Adipocyte (in vitro differentiated cells): ENCODE measurements around the gene CEP44.

ENCODE experiments used
- DNase-seq: peaks from one replicate; pipeline ENCODE4 v3.0.0-alpha.2; 2015; ENCODE audit warnings: low read depth
- H3K27me3 ChIP-seq: replicated peaks from 2 replicates; pipeline ENCODE4 v1.7.0; 2013; ENCODE audit warnings: mild to moderate bottlenecking, low read length, moderate library complexity; ENCODE audit not compliant: control insufficient read depth, insufficient read depth
- H3K36me3 ChIP-seq: 2 replicates; pipeline ENCODE4 v1.7.0; 2013; ENCODE audit warnings: low read length, mild to moderate bottlenecking, moderate library complexity; ENCODE audit not compliant: control insufficient read depth, insufficient read depth, severe bottlenecking
- H3K4me1 ChIP-seq: 2 replicates; pipeline ENCODE4 v1.7.0; 2013; ENCODE audit warnings: mild to moderate bottlenecking, low read length, moderate library complexity; ENCODE audit not compliant: control insufficient read depth, insufficient read depth
- H3K4me3 ChIP-seq: 2 replicates; pipeline ENCODE4 v1.7.0; 2013; ENCODE audit warnings: mild to moderate bottlenecking, low read length, moderate library complexity
- H3K9ac ChIP-seq: 2 replicates; pipeline ENCODE4 v1.7.0; 2013; ENCODE audit warnings: mild to moderate bottlenecking, low read length, moderate library complexity
- H3K9me3 ChIP-seq: 2 replicates; pipeline ENCODE4 v1.7.0; 2013; ENCODE audit warnings: mild to moderate bottlenecking, low read length, moderate library complexity; ENCODE audit not compliant: control insufficient read depth

CEP44 gene, protein sequence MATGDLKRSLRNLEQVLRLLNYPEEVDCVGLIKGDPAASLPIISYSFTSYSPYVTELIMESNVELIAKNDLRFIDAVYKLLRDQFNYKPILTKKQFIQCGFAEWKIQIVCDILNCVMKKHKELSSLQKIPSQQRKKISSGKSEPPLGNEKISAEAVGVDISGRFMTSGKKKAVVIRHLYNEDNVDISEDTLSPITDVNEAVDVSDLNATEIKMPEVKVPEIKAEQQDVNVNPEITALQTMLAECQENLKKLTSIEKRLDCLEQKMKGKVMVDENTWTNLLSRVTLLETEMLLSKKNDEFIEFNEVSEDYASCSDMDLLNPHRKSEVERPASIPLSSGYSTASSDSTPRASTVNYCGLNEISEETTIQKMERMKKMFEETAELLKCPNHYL

DNA sequence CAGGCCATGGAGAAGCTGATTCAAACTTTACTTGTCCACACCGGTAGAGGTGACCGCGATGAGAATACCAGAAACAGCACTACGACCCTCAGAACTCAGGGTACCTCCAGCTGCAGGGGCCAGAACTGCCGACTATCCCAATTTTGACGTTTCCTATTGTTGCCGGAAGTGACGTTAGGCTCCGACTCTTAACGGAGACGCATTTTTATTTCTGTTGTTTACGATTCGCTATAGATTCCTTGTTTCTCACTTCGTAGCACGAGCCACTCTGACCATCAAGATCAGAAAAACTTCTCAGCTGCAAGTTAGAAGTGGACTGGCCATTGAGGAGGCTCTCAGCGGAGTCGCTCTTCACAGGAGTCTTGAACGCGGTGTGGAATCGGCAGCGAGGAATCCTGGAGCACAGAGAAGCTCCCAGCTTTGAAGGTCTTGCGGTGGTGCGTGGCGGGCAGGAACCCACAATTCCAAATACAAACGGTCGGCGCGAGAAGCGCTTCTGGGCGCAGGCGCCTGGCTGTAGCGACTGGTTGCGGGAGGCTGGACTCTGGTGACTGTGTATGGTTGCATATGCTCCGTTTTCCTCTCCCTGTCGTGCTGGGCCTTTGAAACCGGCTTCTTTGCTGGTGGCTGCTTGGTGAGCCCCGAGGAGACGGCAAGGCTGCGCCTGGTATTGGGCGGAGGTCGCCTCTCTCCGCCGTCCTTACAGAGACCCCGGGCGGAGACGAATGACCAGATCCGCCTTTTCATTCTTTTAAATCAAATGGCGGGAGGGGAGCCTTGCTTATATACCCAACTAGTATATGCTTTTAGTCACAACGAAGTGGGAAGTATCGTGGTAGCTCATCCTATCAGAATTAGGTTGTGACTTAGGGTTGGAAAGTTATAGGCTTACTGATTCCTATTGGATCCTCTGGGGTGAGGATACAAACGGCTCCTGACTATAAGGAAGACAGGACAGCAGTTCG lies at the start of gene CEP44, which contains the start of gene FBXO8:
TSS of gene CEP44 (plus strand) at position 405 of the 965 bp plus-strand sequence. CDS start 15,211 bp downstream, outside the sequence.
TSS of gene FBXO8 (minus strand) at position 161 of the 965 bp plus-strand sequence. CDS start 20,575 bp downstream, outside the sequence.
- H3K4me1 ChIP-seq: peaks cover 27% of the 10 kb centered on the region
- peak; percentile 92 for DNase-seq

DNA sequence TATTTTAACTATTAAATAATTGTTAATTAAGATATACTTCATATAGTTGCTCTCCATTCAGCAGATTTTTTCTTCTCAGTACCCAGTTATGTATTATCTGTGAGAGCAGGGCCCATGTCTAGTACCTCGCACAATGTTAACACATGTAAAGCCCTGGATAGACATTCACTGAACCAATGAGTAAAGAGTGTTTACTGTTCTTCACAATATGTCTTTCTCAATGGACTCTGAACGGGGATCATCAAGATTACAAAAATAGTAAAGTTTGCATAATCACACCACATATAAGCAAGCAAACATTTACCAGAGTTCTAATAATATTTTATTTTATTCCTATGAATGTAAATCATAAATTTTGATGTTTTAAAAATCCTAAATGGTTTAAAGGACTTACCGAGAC lies 47.4 kb upstream of the CEP44 start:
- H3K4me1 ChIP-seq: peaks cover 9% of the 10 kb centered on the region
- no peaks in the 10 kb centered on the region for H3K27me3 ChIP-seq
- H3K9me3 ChIP-seq: no peaks in the 10 kb centered on the region
- H3K4me3 ChIP-seq: no peak overlapping the region
- no peak overlapping the region for H3K9ac ChIP-seq
- no peak for DNase-seq
- H3K36me3 ChIP-seq: peaks cover 27% of the 10 kb centered on the region

More for the DNA sequence above, at the start of gene CEP44, which contains the start of gene FBXO8:
- Histone ChIP-seq H3K9ac (peak within 1 kb of the TSS; percentile 99), H3K4me3 (peak within 1 kb of the TSS; percentile 97), H3K36me3 (no peaks in the 10 kb centered on the region), H3K9me3 (peaks cover 8% of the 10 kb centered on the region), H3K27me3 (no peaks in the 10 kb centered on the region)

DNA sequence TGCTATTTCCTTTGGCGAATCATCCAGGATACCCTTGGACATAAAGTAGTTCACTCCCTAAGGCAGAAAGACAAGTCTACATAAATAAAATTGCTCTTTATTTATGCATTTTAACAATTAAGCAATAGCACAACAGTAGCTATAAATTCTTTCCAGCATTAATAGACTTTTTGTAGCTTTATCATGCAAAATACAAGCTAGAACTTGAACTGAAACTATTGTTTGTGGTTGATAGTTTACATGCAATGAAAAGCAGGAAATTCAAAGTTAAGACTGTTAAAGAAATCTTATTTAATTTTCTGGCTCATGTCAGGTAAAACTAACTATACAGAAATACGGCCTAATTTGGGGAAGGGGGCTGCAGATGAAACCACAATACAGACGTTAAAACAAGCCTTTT lies 42.5 kb upstream of the CEP44 start:
- no peak overlapping the region for H3K4me3 ChIP-seq
- H3K9ac ChIP-seq: no peak overlapping the region
- H3K4me1 ChIP-seq: peaks cover 9% of the 10 kb centered on the region
- H3K27me3 ChIP-seq: no peaks in the 10 kb centered on the region
- H3K9me3 ChIP-seq: no peaks in the 10 kb centered on the region
- peaks cover 19% of the 10 kb centered on the region for H3K36me3 ChIP-seq
- DNase-seq: no peak

DNA sequence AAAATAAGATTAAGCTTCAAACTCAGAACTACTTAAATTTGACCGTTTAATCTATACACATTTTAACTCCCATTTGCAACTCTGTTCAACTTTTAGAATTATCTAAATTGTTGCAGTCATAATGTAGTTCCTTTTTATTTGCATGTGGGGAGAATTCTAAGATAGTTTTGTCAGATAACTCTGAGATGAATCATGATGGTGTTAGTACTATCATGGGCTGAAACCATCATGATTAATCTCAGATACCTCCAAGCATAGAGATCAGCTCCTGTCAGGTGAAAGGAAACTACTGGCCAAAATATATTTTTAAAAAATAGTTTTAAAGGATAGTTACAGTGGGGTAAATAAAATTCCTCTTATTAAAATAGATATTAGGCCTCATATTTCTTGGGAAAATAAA lies 39.3 kb upstream of the CEP44 start:
- Histone ChIP-seq H3K27me3 (no peaks in the 10 kb centered on the region), H3K9ac (no peak overlapping the region), H3K4me1 (peaks cover under 1% of the 10 kb centered on the region), H3K9me3 (no peaks in the 10 kb centered on the region), H3K4me3 (no peak overlapping the region), H3K36me3 (peaks cover 5% of the 10 kb centered on the region)
- no peak for DNase-seq

DNA sequence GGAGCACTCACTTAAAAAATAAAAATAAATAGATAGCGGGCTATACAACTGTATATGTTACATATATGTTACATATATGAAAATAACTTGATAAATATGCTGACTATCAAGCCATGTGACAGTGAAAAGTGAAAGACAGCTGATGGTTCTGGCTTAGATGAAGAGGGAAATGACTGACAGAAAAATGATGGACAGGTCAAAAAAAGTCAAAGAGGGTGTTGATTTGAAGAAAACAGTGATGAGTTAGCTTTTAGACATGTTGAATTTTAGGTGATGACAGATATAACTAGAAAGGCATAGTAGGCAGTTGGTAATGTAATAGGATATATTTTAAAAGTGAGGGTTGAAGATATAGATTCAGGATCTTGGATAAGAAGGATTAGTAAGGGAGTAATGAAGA lies 38.0 kb upstream of the CEP44 start:
- Histone ChIP-seq H3K9ac (no peak overlapping the region), H3K27me3 (no peaks in the 10 kb centered on the region), H3K4me1 (no peaks in the 10 kb centered on the region), H3K9me3 (no peaks in the 10 kb centered on the region), H3K4me3 (no peak overlapping the region), H3K36me3 (no peaks in the 10 kb centered on the region)
- no peak for DNase-seq

GRCh38 chr4:174248407-174248806 lies 35.3 kb upstream of the CEP44 start:
- no peaks in the 10 kb centered on the region for H3K4me1 ChIP-seq
- no peak overlapping the region for H3K4me3 ChIP-seq
- no peak for DNase-seq

GRCh38 chr4:174252412-174252811 lies 31.3 kb upstream of the CEP44 start:
- Histone ChIP-seq H3K4me1 (peaks cover 19% of the 10 kb centered on the region), H3K36me3 (peaks cover 9% of the 10 kb centered on the region), H3K9me3 (no peaks in the 10 kb centered on the region), H3K27me3 (no peaks in the 10 kb centered on the region), H3K4me3 (no peak overlapping the region), H3K9ac (no peak overlapping the region)
- no peak for DNase-seq

More at GRCh38 chr4:174248407-174248806, 35.3 kb upstream of the CEP44 start:
- H3K9me3 ChIP-seq: no peaks in the 10 kb centered on the region
- H3K36me3 ChIP-seq: no peaks in the 10 kb centered on the region
- H3K9ac ChIP-seq: no peak overlapping the region
- H3K27me3 ChIP-seq: no peaks in the 10 kb centered on the region

DNA sequence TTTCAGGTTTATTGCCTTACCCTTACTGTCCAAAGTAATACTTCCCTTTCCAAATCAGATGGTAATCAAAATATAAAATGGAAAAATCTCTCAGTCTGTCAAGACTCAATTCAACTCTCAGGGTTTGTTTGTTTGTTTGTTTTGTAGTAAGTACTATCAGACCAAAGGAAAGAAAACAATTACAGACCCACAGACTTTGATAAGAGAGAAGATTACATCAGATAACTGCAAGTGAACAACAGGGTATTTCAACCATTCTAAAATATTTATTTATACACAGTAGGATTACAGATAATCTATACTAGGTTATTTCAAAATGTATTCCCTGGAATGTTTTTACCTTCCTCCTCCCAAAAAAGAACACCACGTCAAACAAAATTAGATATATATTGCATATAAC lies 29.1 kb upstream of the CEP44 start:
- H3K27me3 ChIP-seq: no peaks in the 10 kb centered on the region
- DNase-seq: no peak
- H3K9me3 ChIP-seq: no peaks in the 10 kb centered on the region
- H3K4me1 ChIP-seq: peaks cover 21% of the 10 kb centered on the region
- no peak overlapping the region for H3K4me3 ChIP-seq
- H3K36me3 ChIP-seq: peaks cover 9% of the 10 kb centered on the region
- no peak overlapping the region for H3K9ac ChIP-seq

GRCh38 chr4:174255374-174255773 lies 28.3 kb upstream of the CEP44 start:
- H3K9ac ChIP-seq: no peak overlapping the region
- H3K36me3 ChIP-seq: peaks cover 9% of the 10 kb centered on the region
- DNase-seq: no peak
- no peaks in the 10 kb centered on the region for H3K27me3 ChIP-seq
- H3K9me3 ChIP-seq: no peaks in the 10 kb centered on the region
- H3K4me3 ChIP-seq: no peak overlapping the region
- peaks cover 27% of the 10 kb centered on the region for H3K4me1 ChIP-seq

GRCh38 chr4:174255786-174256185 lies 27.9 kb upstream of the CEP44 start:
- peak; percentile 64 for DNase-seq
- peak overlapping the region; percentile 52 for H3K4me3 ChIP-seq
- H3K4me1 ChIP-seq: peaks cover 31% of the 10 kb centered on the region
- H3K27me3 ChIP-seq: no peaks in the 10 kb centered on the region
- H3K9me3 ChIP-seq: no peaks in the 10 kb centered on the region
- H3K9ac ChIP-seq: no peak overlapping the region
- H3K36me3 ChIP-seq: peaks cover 9% of the 10 kb centered on the region

DNA sequence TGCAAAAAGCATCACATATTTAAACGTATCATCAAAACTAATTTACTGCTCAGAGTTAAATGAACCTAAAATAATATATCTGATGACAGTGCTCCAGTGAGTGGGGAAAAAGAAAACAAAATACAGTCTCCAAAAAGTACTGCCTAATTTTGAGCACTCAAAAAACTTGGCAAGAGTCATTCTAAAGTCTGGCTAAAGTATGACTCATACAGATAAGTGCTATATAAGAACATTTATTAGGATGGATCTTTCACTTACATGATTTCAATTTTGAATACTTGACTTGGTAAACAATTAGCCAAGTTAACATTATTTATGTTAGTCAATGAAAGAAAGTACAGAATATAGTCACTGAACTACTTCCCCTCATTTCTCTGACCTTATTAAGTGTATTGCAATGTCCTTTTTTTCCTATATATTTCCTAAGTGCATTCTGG lies 27.4 kb upstream of the CEP44 start:
- Histone ChIP-seq H3K9ac (no peak overlapping the region), H3K9me3 (no peaks in the 10 kb centered on the region), H3K27me3 (no peaks in the 10 kb centered on the region), H3K4me1 (peaks cover 36% of the 10 kb centered on the region), H3K4me3 (peak overlapping the region; percentile 52), H3K36me3 (peaks cover 9% of the 10 kb centered on the region)
- peak; percentile 69 for DNase-seq
